ENCODE results near the gene RNF214.

- TF ChIP-seq CTCF (IDR thresholded peaks at IDR 0.05) (no peak), POLR2A (IDR thresholded peaks at IDR 0.05; ENCODE audit: low read depth) (no peak)
These were observed 17.1 kb downstream of the RNF214 start for GRCh38 chr11:117249571-117249970.
